ENCODE measurements around the gene CACNA1C.

The CACNA1C gene

GRCh38 chr12:2648406-2648805 lies 595.6 kb downstream of the CACNA1C start:
- in situ Hi-C loops (cut with MboI; ENCODE audit: low sequenced_read_pairs, unreplicated experiment) = no loop called here
- no peak for DNase-seq (ENCODE audit: low spot score)
- TF ChIP-seq CTCF (IDR thresholded peaks at IDR 0.05; ENCODE audit: borderline replicate concordance, control extremely low read depth, extremely low read depth, insufficient read depth, missing control alignments) = no peak

- no peak for TF ChIP-seq CTCF (IDR thresholded peaks at IDR 0.05; ENCODE audit: borderline replicate concordance, control extremely low read depth, extremely low read depth, insufficient read depth, missing control alignments)
- no peak for DNase-seq (ENCODE audit: low spot score)
- in situ Hi-C loops (cut with MboI; ENCODE audit: low sequenced_read_pairs, unreplicated experiment) = no loop called here
Measured at GRCh38 chr12:2649201-2650030, 596.6 kb downstream of the CACNA1C start.

GRCh38 chr12:2650261-2651067 lies 597.7 kb downstream of the CACNA1C start:
- no peak for DNase-seq (ENCODE audit: low spot score)
- TF ChIP-seq CTCF (IDR thresholded peaks at IDR 0.05; ENCODE audit: borderline replicate concordance, control extremely low read depth, extremely low read depth, insufficient read depth, missing control alignments) = no peak
- in situ Hi-C loops (cut with MboI; ENCODE audit: low sequenced_read_pairs, unreplicated experiment) = no loop called here

GRCh38 chr12:2651068-2651965 lies 598.5 kb downstream of the CACNA1C start:
- DNase-seq (ENCODE audit: low spot score) = no peak
- no peak for TF ChIP-seq CTCF (IDR thresholded peaks at IDR 0.05; ENCODE audit: borderline replicate concordance, control extremely low read depth, extremely low read depth, insufficient read depth, missing control alignments)
- in situ Hi-C loops (cut with MboI; ENCODE audit: low sequenced_read_pairs, unreplicated experiment) = no loop called here

- TF ChIP-seq CTCF (IDR thresholded peaks at IDR 0.05; ENCODE audit: borderline replicate concordance, control extremely low read depth, extremely low read depth, insufficient read depth, missing control alignments) = no peak
- in situ Hi-C loops (cut with MboI; ENCODE audit: low sequenced_read_pairs, unreplicated experiment) = no loop called here
- DNase-seq (ENCODE audit: low spot score) = no peak
Measured at GRCh38 chr12:2652011-2652400, 599.2 kb downstream of the CACNA1C start.
